IMR-90 (cell line): Measurements from ENCODE around the gene SPAG16. TPM values are rescaled to one million over a fixed set of nuclear protein-coding genes. Genes with fewer than 3 reads are reported as not detected.

Experiments
- ATAC-seq: fragments of 200-7000 bp; cut with Tn5 transposase; 2 replicates; pipeline ENCODE4 v1.9.1; 2020; ENCODE audit warnings: low read depth, mild to moderate bottlenecking, moderate library complexity
- BruUV-seq: library from RNA; stranded (reverse); fragments of 400-500 nt; replicated peaks from 2 replicates; lab custom pipeline; 2021; lab: Mats Ljungman, UMichigan
- CTCF ChIA-PET: fragments of 300-600 bp; formaldehyde crosslinking; extraction: SDS; loops from one replicate; lab custom pipeline; 2021; ENCODE audit warnings: antibody characterized with exemption; lab: Yijun Ruan, JAX
- POLR2A ChIA-PET: fragments of 300-600 bp; sonication (Branson Sonifier 250); formaldehyde crosslinking; loops from one replicate; lab custom pipeline; 2022; ENCODE audit warnings: antibody characterized with exemption; ENCODE audit not compliant: unreplicated experiment; lab: Charles Lee
- DNase-seq: peaks from one replicate; pipeline ENCODE4 v3.0.0; 2013
- H2AFZ ChIP-seq: replicated peaks from 2 replicates; pipeline ENCODE3; 2013; ENCODE audit warnings: low read length, mild to moderate bottlenecking; ENCODE audit not compliant: poor library complexity
- H2AK5ac ChIP-seq: 2 replicates; pipeline ENCODE4 v1.6.1; 2013; ENCODE audit warnings: low read depth, low read length, inconsistent platforms
- H2AK9ac ChIP-seq: replicated peaks from 2 replicates; pipeline ENCODE3; 2013; ENCODE audit warnings: mild to moderate bottlenecking, low read depth, low read length, moderate library complexity; ENCODE audit not compliant: poor library complexity
- H2BK120ac ChIP-seq: 2 replicates; pipeline ENCODE4 v1.6.1; 2013; ENCODE audit warnings: low read depth, low read length, inconsistent platforms
- H2BK15ac ChIP-seq: 3 replicates; pipeline ENCODE4 v1.6.1; 2013; ENCODE audit warnings: low read depth, low read length, inconsistent platforms
- H2BK20ac ChIP-seq: 2 replicates; pipeline ENCODE4 v1.6.1; 2013; ENCODE audit warnings: low read depth, mild to moderate bottlenecking, inconsistent platforms, low read length, moderate library complexity
- H2BK5ac ChIP-seq: 2 replicates; pipeline ENCODE4 v1.6.1; 2013; ENCODE audit warnings: mild to moderate bottlenecking, low read depth, low read length, inconsistent platforms; ENCODE audit not compliant: poor library complexity, severe bottlenecking
- H3K14ac ChIP-seq: replicated peaks from 2 replicates; pipeline ENCODE4 v1.6.1; 2013; ENCODE audit warnings: low read depth, low read length, inconsistent platforms
- H3K18ac ChIP-seq: 2 replicates; pipeline ENCODE4 v1.6.1; 2013; ENCODE audit warnings: low read depth, low read length, control low read depth
- H3K23ac ChIP-seq: 2 replicates; pipeline ENCODE4 v1.6.1; 2013; ENCODE audit warnings: low read depth, low read length, inconsistent platforms
- H3K27ac ChIP-seq: 2 replicates; pipeline ENCODE4 v1.5.1; 2013; ENCODE audit warnings: mild to moderate bottlenecking, control low read depth, low read length; ENCODE audit not compliant: insufficient read depth
- H3K27me3 ChIP-seq: 2 replicates; pipeline ENCODE4 v1.6.1; 2013; ENCODE audit warnings: low read length; ENCODE audit not compliant: control insufficient read depth, insufficient read depth
- H3K36me3 ChIP-seq: 2 replicates; pipeline ENCODE4 v1.6.1; 2013; ENCODE audit warnings: low read length, mixed read lengths; ENCODE audit not compliant: control insufficient read depth, insufficient read depth
- H3K4ac ChIP-seq: 2 replicates; pipeline ENCODE4 v1.6.1; 2013; ENCODE audit warnings: low read depth, low read length, inconsistent platforms
- H3K4me1 ChIP-seq: 2 replicates; pipeline ENCODE4 v1.6.1; 2013; ENCODE audit warnings: low read length, mixed read lengths; ENCODE audit not compliant: control insufficient read depth, insufficient read depth
- H3K4me2 ChIP-seq: 2 replicates; pipeline ENCODE4 v1.6.1; 2013; ENCODE audit warnings: low read depth, mild to moderate bottlenecking, control low read depth, low read length, moderate library complexity
- H3K4me3 ChIP-seq: 2 replicates; pipeline ENCODE4 v1.5.1; 2013; ENCODE audit warnings: low read depth, mild to moderate bottlenecking, control low read depth, low read length, moderate library complexity; ENCODE audit not compliant: insufficient read depth
- H3K56ac ChIP-seq: 2 replicates; pipeline ENCODE4 v1.6.1; 2013; ENCODE audit warnings: low read length, inconsistent platforms; ENCODE audit not compliant: insufficient read depth; ENCODE audit errors: extremely low read depth
- H3K79me1 ChIP-seq, 2 experiments: 2 replicates each; pipeline ENCODE4 v1.6.1; 2013; ENCODE audit warnings: low read length in 2 of 2, inconsistent platforms in 1 of 2, low read depth in 1 of 2
- H3K9ac ChIP-seq: 2 replicates; pipeline ENCODE4 v1.6.1; 2013; ENCODE audit warnings: low read depth, low read length, control low read depth
- H3K9me1 ChIP-seq: 2 replicates; pipeline ENCODE4 v1.6.1; 2013; ENCODE audit warnings: low read length, inconsistent platforms; ENCODE audit not compliant: insufficient read depth
- H3K9me3 ChIP-seq: 2 replicates; pipeline ENCODE4 v1.6.1; 2013; ENCODE audit warnings: low read length; ENCODE audit not compliant: control insufficient read depth, insufficient read depth
- H4K20me1 ChIP-seq: 2 replicates; pipeline ENCODE4 v1.6.1; 2013; ENCODE audit warnings: low read length, inconsistent platforms; ENCODE audit not compliant: insufficient read depth
- H4K5ac ChIP-seq: 2 replicates; pipeline ENCODE4 v1.6.1; 2013; ENCODE audit warnings: mild to moderate bottlenecking, low read depth, low read length, control low read depth
- H4K8ac ChIP-seq, 2 experiments: 2 replicates each; pipeline ENCODE4 v1.6.1; 2013; ENCODE audit warnings: low read depth in 2 of 2, low read length in 2 of 2, control low read depth in 1 of 2, inconsistent platforms in 1 of 2
- H4K91ac ChIP-seq: 2 replicates; pipeline ENCODE4 v1.6.1; 2013; ENCODE audit warnings: low read depth, low read length, inconsistent platforms; ENCODE audit not compliant: insufficient read depth
- BHLHE40 ChIP-seq: fragments of 150-350 bp; IDR thresholded peaks from 2 replicates; pipeline ENCODE4 v1.6.1; 2016; ENCODE audit warnings: mild to moderate bottlenecking, low read depth, low read length
- CEBPB ChIP-seq: IDR thresholded peaks from 2 replicates; pipeline ENCODE4 v1.6.1; 2012; ENCODE audit warnings: low read depth, low read length, improper control_type of control experiment
- CHD1 ChIP-seq: IDR thresholded peaks from 2 replicates; pipeline ENCODE4 v1.6.1; 2012; ENCODE audit warnings: low read depth, low read length, improper control_type of control experiment
- CTCF ChIP-seq: conservative IDR thresholded peaks from 2 replicates; pipeline ENCODE4 v1.5.1; 2012; ENCODE audit warnings: mild to moderate bottlenecking, low read depth, low read length, improper control_type of control experiment
- ELK1 ChIP-seq: fragments of 150-350 bp; IDR thresholded peaks from 2 replicates; pipeline ENCODE4 v1.6.1; 2016; ENCODE audit warnings: low read depth, mild to moderate bottlenecking, low read length, moderate library complexity, borderline replicate concordance
- MAFK ChIP-seq: IDR thresholded peaks from 2 replicates; pipeline ENCODE4 v1.6.1; 2012; ENCODE audit warnings: low read depth, low read length, improper control_type of control experiment
- MAZ ChIP-seq: IDR thresholded peaks from 2 replicates; pipeline ENCODE4 v1.6.1; 2012; ENCODE audit warnings: low read depth, mild to moderate bottlenecking, low read length, improper control_type of control experiment, moderate library complexity, borderline replicate concordance
- POLR2A ChIP-seq: IDR thresholded peaks from 2 replicates; pipeline ENCODE4 v1.6.1; 2012; ENCODE audit warnings: mild to moderate bottlenecking, low read depth, low read length
- RAD21 ChIP-seq: IDR thresholded peaks from 2 replicates; pipeline ENCODE4 v1.6.1; 2012; ENCODE audit warnings: low read length, improper control_type of control experiment
- RCOR1 ChIP-seq: IDR thresholded peaks from 2 replicates; pipeline ENCODE4 v1.6.1; 2012; ENCODE audit warnings: mild to moderate bottlenecking, low read length, improper control_type of control experiment; ENCODE audit not compliant: insufficient replicate concordance
- SMC3 ChIP-seq: fragments of 150-350 bp; IDR thresholded peaks from 2 replicates; pipeline ENCODE4 v1.6.1; 2016; ENCODE audit warnings: low read depth, mild to moderate bottlenecking, antibody characterized with exemption, low read length, moderate library complexity
- USF2 ChIP-seq: fragments of 150-350 bp; IDR thresholded peaks from 2 replicates; pipeline ENCODE4 v1.6.1; 2017; ENCODE audit warnings: mild to moderate bottlenecking, antibody characterized with exemption, low read length, low read depth
- WGBS, 2 experiments: methylation state at CpG; one replicate each; pipeline versions ENCODE4 v1.1.5 to v1.1.7; 2013; ENCODE audit warnings: missing lambda C conversion rate in 2 of 2; ENCODE audit not compliant: insufficient read length in 1 of 2; ENCODE audit errors: extremely low coverage in 2 of 2; 5-methylcytosine and 5-hydroxymethylcytosine counted together
- dilution Hi-C: fragments of 300-500 bp; cut with HindIII; formaldehyde crosslinking; loops from one replicate; pipeline ENCODE4 v1.14.3; 2018; ENCODE audit warnings: low sequenced_read_pairs; ENCODE audit not compliant: unreplicated experiment
- in situ Hi-C: fragments of 300-500 bp; cut with MboI; formaldehyde crosslinking; loops from 3 replicates; pipeline ENCODE4 v1.14.3; 2019; ENCODE audit warnings: low sequenced_read_pairs, inconsistent platforms, mixed read lengths
- intact Hi-C: fragments of 100-400 bp; cut with micrococcal nuclease; formaldehyde crosslinking; loops from 2 replicates; pipeline ENCODE4 v1.10.0; 2022
- polyA plus RNA-seq, 3 experiments: library from polyadenylated mRNA; depleted of rRNA; stranded (reverse); fragments of >200 nt; gene quantifications; 2 replicates each; pipeline ENCODE4 v1.2.3, GENCODE V29; 2012; ENCODE audit warnings: low replicate concordance in 1 of 3
- total RNA-seq: library from RNA; depleted of rRNA; stranded (reverse); fragments of >200 nt; gene quantifications from 2 replicates; pipeline ENCODE4 v1.2.3, GENCODE V29; 2012

Gene SPAG16
- total and polyA plus RNA-seq, 2 of the 4 experiments (the other 2 are of a cell fraction), result 7.3 to 13.5 TPM

DNA sequence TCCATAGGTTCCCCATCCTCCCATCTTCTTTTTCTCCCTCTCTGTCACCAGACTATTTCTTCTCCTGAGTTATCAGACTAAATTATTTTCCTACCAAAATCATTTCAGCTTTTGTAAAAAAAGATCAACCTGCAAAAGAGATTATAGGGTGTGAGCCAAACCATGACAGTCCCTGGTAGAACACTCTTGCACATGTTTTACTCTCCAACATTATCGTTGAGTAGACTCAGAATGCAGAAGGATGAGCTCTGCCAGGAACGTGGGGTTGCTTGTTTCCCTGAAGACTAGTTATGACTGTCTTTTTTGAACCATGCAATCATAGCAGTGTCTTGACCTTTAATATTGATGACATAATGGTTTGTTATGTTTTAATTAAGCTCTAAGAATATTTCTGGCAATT, 766.5 kb downstream of the SPAG16 start:
- H2BK15ac ChIP-seq, result no peak overlapping the region
- H3K23ac ChIP-seq, result no peak overlapping the region
- dilution Hi-C loops (no loop called here), intact Hi-C loops (no loop called here), in situ Hi-C loops (no loop called here)
- H3K79me1 ChIP-seq, result no peaks in the 10 kb centered on the region
- no peak for DNase-seq
- BruUV-seq, result no TSS peak
- H3K18ac ChIP-seq, result no peak overlapping the region
- no peaks in the 10 kb centered on the region for H3K9me1 ChIP-seq
- TF ChIP-seq RAD21 (no peak), MAFK (no peak), POLR2A (no peak), MAZ (no peak), CTCF (no peak), SMC3 (no peak), ELK1 (no peak), BHLHE40 (no peak), USF2 (no peak), CHD1 (no peak), CEBPB (no peak), RCOR1 (no peak)
- no peak overlapping the region for H3K56ac ChIP-seq
- H3K9ac ChIP-seq, result no peak overlapping the region
- no peak overlapping the region for H4K8ac ChIP-seq
- POLR2A ChIA-PET, result no interaction called here
- no peaks in the 10 kb centered on the region for H3K36me3 ChIP-seq
- H2BK20ac ChIP-seq, result no peak overlapping the region
- no peak overlapping the region for H2AK9ac ChIP-seq
- no peaks in the 10 kb centered on the region for H3K4me1 ChIP-seq
- H4K20me1 ChIP-seq, result no peaks in the 10 kb centered on the region
- no peak overlapping the region for H4K5ac ChIP-seq
- no peak overlapping the region for H3K14ac ChIP-seq
- H3K9me3 ChIP-seq, result no peaks in the 10 kb centered on the region
- no peak overlapping the region for H3K4ac ChIP-seq
- no CpG with 5 or more reads among the region's 2 CpGs for WGBS, 2 experiments
- H2AFZ ChIP-seq, result no peak overlapping the region
- H2AK5ac ChIP-seq, result no peak overlapping the region
- H4K91ac ChIP-seq, result no peak overlapping the region
- no peaks in the 10 kb centered on the region for H3K27me3 ChIP-seq
- no peak overlapping the region for H3K4me3 ChIP-seq
- CTCF ChIA-PET, result interaction anchor here (0.7 to 1.6 kb wide), 2 partner anchors 15 to 1124 kb away, joined by 4 read pairs; no protein-coding TSS in a partner anchor
- H2BK120ac ChIP-seq, result no peak overlapping the region
- no peak overlapping the region for H3K4me2 ChIP-seq
- no peak for ATAC-seq
- no peak overlapping the region for H2BK5ac ChIP-seq
- H3K27ac ChIP-seq, result no peak overlapping the region
